ENCODE results near the gene SMARCC2. TPM values are rescaled to one million over a fixed set of nuclear protein-coding genes. Genes with fewer than 3 reads are reported as not detected.
A peak's percentile ranks its signal among the peaks of the same experiment; 100 is the strongest.

The SMARCC2 gene
- total and polyA plus RNA-seq, 2 of the 13 experiments (the other 11 are each of a cell fraction or from before 2014, with no cell fraction given) = 21.3 to 24.1 TPM

DNA sequence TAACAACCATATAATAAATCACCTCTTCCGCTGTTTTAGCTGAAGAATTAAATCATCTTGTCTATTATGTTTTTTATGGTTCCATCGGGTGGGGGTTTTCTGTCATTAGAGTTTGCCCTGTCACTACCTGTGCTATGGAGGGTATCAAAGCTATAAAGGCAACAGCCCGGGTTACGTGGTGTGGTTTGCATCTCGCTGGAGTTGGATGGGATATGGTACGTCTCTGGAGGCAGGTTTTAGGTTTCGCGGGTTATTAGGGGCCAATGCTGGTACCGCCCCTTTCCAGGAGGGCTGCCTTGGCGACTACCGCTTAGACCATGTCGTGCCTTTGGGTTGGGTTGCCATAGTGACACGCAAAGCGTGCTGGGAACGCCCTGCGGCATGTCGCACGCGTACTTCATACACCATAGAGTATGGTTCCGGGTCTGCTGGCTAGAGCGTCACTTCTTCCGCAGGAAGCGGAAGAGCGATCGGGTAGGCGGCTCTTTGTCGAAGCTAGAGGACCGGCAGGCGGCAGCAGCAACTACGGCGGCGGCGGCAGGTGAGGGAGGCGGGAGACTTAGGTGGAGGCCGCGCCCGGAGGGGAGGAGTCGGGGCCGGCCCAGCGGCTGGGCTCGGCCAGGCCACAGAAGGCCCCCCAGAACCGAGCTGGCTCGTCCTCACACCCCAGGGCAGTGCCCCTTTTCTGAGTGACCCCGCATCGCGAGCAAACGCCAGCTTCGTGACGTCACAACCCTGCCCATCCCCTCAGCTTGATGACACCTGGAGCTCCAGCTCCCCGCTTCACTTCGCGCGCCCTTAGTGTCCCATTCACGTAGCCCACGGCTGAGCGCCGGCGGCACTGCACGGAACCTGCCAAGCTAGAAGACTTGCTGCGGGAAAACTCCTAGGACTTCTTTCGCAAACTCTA lies 71.2 kb downstream of the SMARCC2 start, which contains the start of gene ZC3H10 (continued):
- peak; percentile 88 for TF ChIP-seq CBFB (CRISPR knock-in tag; IDR thresholded peaks at IDR 0.05)
- TF ChIP-seq RXRA (CRISPR knock-in tag; IDR thresholded peaks at IDR 0.05) = peak; percentile 87
- TF ChIP-seq SP4 (CRISPR knock-in tag; IDR thresholded peaks at IDR 0.05) = peak; percentile 93
- TF ChIP-seq ZNF282 (IDR thresholded peaks at IDR 0.05; ENCODE audit: partially characterized antibody) = no peak
- no peak for TF ChIP-seq SMC3 (IDR thresholded peaks at IDR 0.05; ENCODE audit: low read length)
- no peak for TF ChIP-seq ZNF670 (CRISPR knock-in tag; IDR thresholded peaks at IDR 0.05; ENCODE audit: borderline replicate concordance)
- no peak for TF ChIP-seq SMAD9 (CRISPR knock-in tag; IDR thresholded peaks at IDR 0.05)
- peak; percentile 73; the same call in 1 of the 2 replicates for TF ChIP-seq MLX (CRISPR knock-in tag; IDR thresholded peaks at IDR 0.05)
- peak; percentile 77 for TF ChIP-seq ASH2L (IDR thresholded peaks at IDR 0.05; ENCODE audit: insufficient read length, low read depth, low read length)
- TF ChIP-seq ARID2 (CRISPR knock-in tag; IDR thresholded peaks at IDR 0.05; ENCODE audit: borderline replicate concordance) = peak; percentile 35; the same call in 1 of the 2 replicates
- peak; percentile 38; the same call in 1 of the 2 replicates for TF ChIP-seq SUZ12 (IDR thresholded peaks at IDR 0.05; ENCODE audit: low read depth, low read length)
- no peak for TF ChIP-seq ZNF20 (CRISPR knock-in tag; IDR thresholded peaks at IDR 0.05)
- peak; percentile 96 for TF ChIP-seq POLR2AphosphoS2 (IDR thresholded peaks at IDR 0.05; ENCODE audit: low read depth, low read length)
- peak; percentile 91 for TF ChIP-seq SALL1 (CRISPR knock-in tag; IDR thresholded peaks at IDR 0.05)
- TF ChIP-seq ELK4 (CRISPR knock-in tag; IDR thresholded peaks at IDR 0.05; ENCODE audit: borderline replicate concordance) = no peak; the same call in 1 of the 2 replicates
- TF ChIP-seq SNAPC2 (CRISPR knock-in tag; IDR thresholded peaks at IDR 0.05) = 0 out of 2 replicates have a peak, but pooled peaks have one; percentile 53
- TF ChIP-seq, protein P1, sequence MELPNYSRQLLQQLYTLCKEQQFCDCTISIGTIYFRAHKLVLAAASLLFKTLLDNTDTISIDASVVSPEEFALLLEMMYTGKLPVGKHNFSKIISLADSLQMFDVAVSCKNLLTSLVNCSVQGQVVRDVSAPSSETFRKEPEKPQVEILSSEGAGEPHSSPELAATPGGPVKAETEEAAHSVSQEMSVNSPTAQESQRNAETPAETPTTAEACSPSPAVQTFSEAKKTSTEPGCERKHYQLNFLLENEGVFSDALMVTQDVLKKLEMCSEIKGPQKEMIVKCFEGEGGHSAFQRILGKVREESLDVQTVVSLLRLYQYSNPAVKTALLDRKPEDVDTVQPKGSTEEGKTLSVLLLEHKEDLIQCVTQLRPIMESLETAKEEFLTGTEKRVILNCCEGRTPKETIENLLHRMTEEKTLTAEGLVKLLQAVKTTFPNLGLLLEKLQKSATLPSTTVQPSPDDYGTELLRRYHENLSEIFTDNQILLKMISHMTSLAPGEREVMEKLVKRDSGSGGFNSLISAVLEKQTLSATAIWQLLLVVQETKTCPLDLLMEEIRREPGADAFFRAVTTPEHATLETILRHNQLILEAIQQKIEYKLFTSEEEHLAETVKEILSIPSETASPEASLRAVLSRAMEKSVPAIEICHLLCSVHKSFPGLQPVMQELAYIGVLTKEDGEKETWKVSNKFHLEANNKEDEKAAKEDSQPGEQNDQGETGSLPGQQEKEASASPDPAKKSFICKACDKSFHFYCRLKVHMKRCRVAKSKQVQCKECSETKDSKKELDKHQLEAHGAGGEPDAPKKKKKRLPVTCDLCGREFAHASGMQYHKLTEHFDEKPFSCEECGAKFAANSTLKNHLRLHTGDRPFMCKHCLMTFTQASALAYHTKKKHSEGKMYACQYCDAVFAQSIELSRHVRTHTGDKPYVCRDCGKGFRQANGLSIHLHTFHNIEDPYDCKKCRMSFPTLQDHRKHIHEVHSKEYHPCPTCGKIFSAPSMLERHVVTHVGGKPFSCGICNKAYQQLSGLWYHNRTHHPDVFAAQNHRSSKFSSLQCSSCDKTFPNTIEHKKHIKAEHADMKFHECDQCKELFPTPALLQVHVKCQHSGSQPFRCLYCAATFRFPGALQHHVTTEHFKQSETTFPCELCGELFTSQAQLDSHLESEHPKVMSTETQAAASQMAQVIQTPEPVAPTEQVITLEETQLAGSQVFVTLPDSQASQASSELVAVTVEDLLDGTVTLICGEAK (IDR thresholded peaks at IDR 0.05) = peak; percentile 82
- TF ChIP-seq, protein P1 (CRISPR knock-in tag; IDR thresholded peaks at IDR 0.05) = peak; percentile 63
- TF ChIP-seq ZNF782 (CRISPR knock-in tag; IDR thresholded peaks at IDR 0.05; ENCODE audit: borderline replicate concordance) = no peak
